Neural progenitor cell (in vitro differentiated cells): ENCODE results near the gene BBS12. TPM values are rescaled to one million over a fixed set of nuclear protein-coding genes. Genes with fewer than 3 reads are reported as not detected.
A peak's percentile ranks its signal among the peaks of the same experiment; 100 is the strongest.

Experiments
- DNase-seq: peaks from one replicate; pipeline ENCODE4 v3.0.0-alpha.2; 2016; ENCODE audit warnings: low spot score
- H2AFZ ChIP-seq: fragments of 200-600 bp; sonication (generic); replicated peaks from 2 replicates; pipeline ENCODE4 v1.6.1; 2016; ENCODE audit warnings: antibody characterized with exemption
- H3F3A ChIP-seq: fragments of 200-600 bp; sonication (generic); 2 replicates; pipeline ENCODE4 v1.6.1; 2016; ENCODE audit warnings: antibody characterized with exemption, low read depth
- H3K27ac ChIP-seq: fragments of 200-600 bp; sonication (generic); 2 replicates; pipeline ENCODE4 v1.5.1; 2016; ENCODE audit warnings: mild to moderate bottlenecking
- H3K27me3 ChIP-seq: fragments of 200-600 bp; sonication (generic); 2 replicates; pipeline ENCODE4 v1.6.1; 2016; ENCODE audit warnings: mild to moderate bottlenecking, moderate library complexity
- H3K36me3 ChIP-seq: fragments of 200-600 bp; sonication (generic); 2 replicates; pipeline ENCODE4 v1.5.1; 2016
- H3K4me1 ChIP-seq: fragments of 200-600 bp; sonication (generic); 2 replicates; pipeline ENCODE4 v1.6.1; 2016; ENCODE audit warnings: mixed run types
- H3K4me2 ChIP-seq: fragments of 200-600 bp; sonication (generic); 2 replicates; pipeline ENCODE4 v1.6.1; 2016
- H3K4me3 ChIP-seq: fragments of 200-600 bp; sonication (generic); 2 replicates; pipeline ENCODE4 v1.5.1; 2016
- H3K79me2 ChIP-seq: fragments of 200-600 bp; sonication (generic); 2 replicates; pipeline ENCODE4 v1.6.1; 2016; ENCODE audit warnings: low read depth
- H3K9ac ChIP-seq: fragments of 200-600 bp; sonication (generic); 2 replicates; pipeline ENCODE4 v1.6.1; 2016
- H3K9me3 ChIP-seq: fragments of 200-600 bp; sonication (generic); 2 replicates; pipeline ENCODE4 v1.5.1; 2016; ENCODE audit warnings: low read depth
- H4K20me1 ChIP-seq: fragments of 200-600 bp; sonication (generic); 2 replicates; pipeline ENCODE4 v1.6.1; 2016; ENCODE audit warnings: low read depth
- H3K27ac Mint-ChIP-seq: 3 replicates; pipeline ENCODE4 v1.8.0; 2021; ENCODE audit warnings: mixed read lengths
- H3K27me3 Mint-ChIP-seq: 2 replicates; pipeline ENCODE4 v1.8.0; 2022; ENCODE audit warnings: low read depth, mild to moderate bottlenecking, inconsistent platforms, moderate library complexity, mixed read lengths; ENCODE audit not compliant: insufficient read depth
- H3K36me3 Mint-ChIP-seq: 3 replicates; pipeline ENCODE4 v1.8.0; 2021; ENCODE audit warnings: mixed read lengths
- H3K4me1 Mint-ChIP-seq: 3 replicates; pipeline ENCODE4 v1.8.0; 2021; ENCODE audit warnings: mixed read lengths
- H3K4me3 Mint-ChIP-seq: 3 replicates; pipeline ENCODE4 v1.8.0; 2021; ENCODE audit warnings: mild to moderate bottlenecking, moderate library complexity, mixed read lengths
- H3K9me3 Mint-ChIP-seq: 3 replicates; pipeline ENCODE4 v1.8.0; 2020; ENCODE audit warnings: mixed read lengths
- EZH2 ChIP-seq: fragments of 200-600 bp; sonication (generic); IDR thresholded peaks from 2 replicates; pipeline ENCODE4 v1.6.1; 2017; ENCODE audit warnings: antibody characterized with exemption, mild to moderate bottlenecking, moderate library complexity
- EZH2phosphoT487 ChIP-seq: fragments of 200-600 bp; sonication (generic); IDR thresholded peaks from 2 replicates; pipeline ENCODE4 v1.6.1; 2017; ENCODE audit warnings: antibody characterized with exemption
- total RNA-seq: library from RNA; depleted of rRNA; stranded (reverse); fragments of >200 nt; gene quantifications from 2 replicates; pipeline ENCODE4 v1.2.3, GENCODE V29; 2015; ENCODE audit warnings: low replicate concordance
- TF ChIP-seq, protein P1 (sequence below): fragments of 200-600 bp; sonication (generic); IDR thresholded peaks from 2 replicates; pipeline ENCODE4 v1.5.1; 2017; ENCODE audit warnings: antibody characterized with exemption, mild to moderate bottlenecking

The BBS12 gene
- total RNA-seq, 1 donor from 2014 or later: 7.7 TPM

DNA sequence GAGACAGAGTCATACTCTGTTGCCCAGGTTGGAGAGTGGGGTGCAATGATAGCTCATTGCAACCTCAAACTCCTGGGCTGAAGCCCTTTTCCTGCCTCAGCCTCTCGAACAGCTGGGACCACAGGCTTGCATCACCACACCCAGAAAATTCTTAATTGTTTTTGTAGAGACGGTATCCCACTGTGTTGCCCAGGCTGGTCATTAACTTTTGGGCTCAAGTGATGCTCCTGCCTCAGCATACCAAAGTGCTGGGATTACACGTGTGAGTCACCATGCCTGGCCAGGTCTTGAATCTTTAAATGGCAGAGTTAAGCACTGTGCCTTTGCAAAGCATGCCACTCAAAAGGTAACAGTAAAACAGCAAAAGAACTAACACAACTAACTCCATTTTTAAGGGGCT, 28.6 kb upstream of the BBS12 start:
- Histone ChIP-seq H3K4me3 (no peak overlapping the region), H3K4me1 (no peaks in the 10 kb centered on the region), H3K9me3 (no peaks in the 10 kb centered on the region), H3K27ac (no peak overlapping the region), H2AFZ (no peak overlapping the region), H3K4me2 (no peak overlapping the region), H4K20me1 (no peaks in the 10 kb centered on the region), H3K79me2 (no peaks in the 10 kb centered on the region), H3K9ac (no peak overlapping the region), H3K36me3 (no peaks in the 10 kb centered on the region), H3F3A (no peaks in the 10 kb centered on the region), H3K27me3 (no peaks in the 10 kb centered on the region)
- no peak overlapping the region for H3K27ac Mint-ChIP-seq
- H3K36me3 Mint-ChIP-seq: no peaks in the 10 kb centered on the region
- no peak overlapping the region for H3K4me3 Mint-ChIP-seq
- H3K4me1 Mint-ChIP-seq: no peaks in the 10 kb centered on the region
- no peaks in the 10 kb centered on the region for H3K27me3 Mint-ChIP-seq
- no peaks in the 10 kb centered on the region for H3K9me3 Mint-ChIP-seq
- TF ChIP-seq EZH2phosphoT487: no peak
- peak; percentile 7 for DNase-seq

DNA sequence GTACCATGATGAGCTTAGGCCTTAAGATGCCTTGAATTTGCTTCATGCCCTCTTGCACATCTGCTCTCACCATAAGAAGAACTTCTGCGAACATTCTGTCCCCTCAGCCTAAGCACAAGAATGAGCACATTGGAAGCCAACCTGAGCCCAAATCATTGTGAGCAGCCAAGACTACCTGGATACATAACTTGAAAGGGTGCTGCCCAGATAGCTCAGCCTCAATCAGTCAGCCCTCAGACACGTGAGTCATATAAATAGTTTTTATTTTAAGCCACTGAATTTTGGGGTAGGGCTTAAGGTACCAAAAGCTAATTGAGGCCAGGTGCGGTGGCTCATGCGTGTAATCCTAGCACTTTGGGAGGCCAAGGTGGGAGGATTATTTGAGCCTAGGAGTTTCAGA, 27.5 kb upstream of the BBS12 start:
- Histone ChIP-seq H3K27me3 (no peaks in the 10 kb centered on the region), H2AFZ (no peak overlapping the region), H3K4me1 (no peaks in the 10 kb centered on the region), H3K36me3 (no peaks in the 10 kb centered on the region), H4K20me1 (no peaks in the 10 kb centered on the region), H3K9me3 (no peaks in the 10 kb centered on the region), H3K4me3 (no peak overlapping the region), H3K4me2 (no peak overlapping the region), H3K79me2 (no peaks in the 10 kb centered on the region), H3K9ac (no peak overlapping the region), H3F3A (no peaks in the 10 kb centered on the region), H3K27ac (no peak overlapping the region)
- no peaks in the 10 kb centered on the region for H3K36me3 Mint-ChIP-seq
- H3K27ac Mint-ChIP-seq: no peak overlapping the region
- TF ChIP-seq EZH2: no peak
- TF ChIP-seq, protein P1, sequence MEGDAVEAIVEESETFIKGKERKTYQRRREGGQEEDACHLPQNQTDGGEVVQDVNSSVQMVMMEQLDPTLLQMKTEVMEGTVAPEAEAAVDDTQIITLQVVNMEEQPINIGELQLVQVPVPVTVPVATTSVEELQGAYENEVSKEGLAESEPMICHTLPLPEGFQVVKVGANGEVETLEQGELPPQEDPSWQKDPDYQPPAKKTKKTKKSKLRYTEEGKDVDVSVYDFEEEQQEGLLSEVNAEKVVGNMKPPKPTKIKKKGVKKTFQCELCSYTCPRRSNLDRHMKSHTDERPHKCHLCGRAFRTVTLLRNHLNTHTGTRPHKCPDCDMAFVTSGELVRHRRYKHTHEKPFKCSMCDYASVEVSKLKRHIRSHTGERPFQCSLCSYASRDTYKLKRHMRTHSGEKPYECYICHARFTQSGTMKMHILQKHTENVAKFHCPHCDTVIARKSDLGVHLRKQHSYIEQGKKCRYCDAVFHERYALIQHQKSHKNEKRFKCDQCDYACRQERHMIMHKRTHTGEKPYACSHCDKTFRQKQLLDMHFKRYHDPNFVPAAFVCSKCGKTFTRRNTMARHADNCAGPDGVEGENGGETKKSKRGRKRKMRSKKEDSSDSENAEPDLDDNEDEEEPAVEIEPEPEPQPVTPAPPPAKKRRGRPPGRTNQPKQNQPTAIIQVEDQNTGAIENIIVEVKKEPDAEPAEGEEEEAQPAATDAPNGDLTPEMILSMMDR: no peak
- no peak for TF ChIP-seq EZH2phosphoT487
- H3K9me3 Mint-ChIP-seq: no peaks in the 10 kb centered on the region
- no peaks in the 10 kb centered on the region for H3K27me3 Mint-ChIP-seq
- DNase-seq: no peak
- H3K4me1 Mint-ChIP-seq: no peaks in the 10 kb centered on the region
- no peak overlapping the region for H3K4me3 Mint-ChIP-seq

DNA sequence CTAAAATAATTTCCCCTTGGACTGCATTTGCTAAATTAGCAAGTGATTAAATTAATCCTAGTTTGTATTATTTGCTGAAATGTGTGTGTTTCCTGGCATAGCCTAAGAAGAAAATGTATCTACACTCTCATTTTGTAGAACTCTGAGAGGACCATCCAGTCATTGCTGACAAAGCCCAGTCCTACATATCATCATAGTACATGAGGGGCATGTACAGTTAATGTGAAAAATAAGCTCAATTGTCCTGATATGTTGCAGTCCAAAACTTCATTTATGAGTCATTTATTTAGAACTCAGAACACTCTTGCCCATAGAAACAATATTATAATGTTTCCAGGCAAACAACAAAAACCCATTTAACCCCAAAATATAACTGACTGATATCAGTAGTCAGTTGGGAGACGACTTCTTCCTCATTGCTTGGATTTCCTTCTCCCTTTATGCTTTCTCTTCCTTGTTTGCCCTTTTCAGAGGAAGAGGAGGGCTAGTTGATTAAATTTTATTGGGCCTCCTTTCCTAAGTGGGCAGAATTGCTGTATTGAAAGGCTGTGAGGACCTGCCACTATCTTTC, 26.9 kb upstream of the BBS12 start:
- no peaks in the 10 kb centered on the region for H3K27me3 Mint-ChIP-seq
- H2AFZ ChIP-seq: no peak overlapping the region
- no peaks in the 10 kb centered on the region for H3K36me3 ChIP-seq
- DNase-seq: no peak
- H3K4me3 ChIP-seq: no peak overlapping the region
- H3F3A ChIP-seq: no peaks in the 10 kb centered on the region
- no peak overlapping the region for H3K4me2 ChIP-seq
- no peak overlapping the region for H3K27ac ChIP-seq
- H3K4me3 Mint-ChIP-seq: no peak overlapping the region
- H3K9me3 Mint-ChIP-seq: no peaks in the 10 kb centered on the region
- no peak for TF ChIP-seq EZH2
- TF ChIP-seq, protein P1: no peak
- H4K20me1 ChIP-seq: no peaks in the 10 kb centered on the region
- no peaks in the 10 kb centered on the region for H3K4me1 ChIP-seq
- peaks cover 3% of the 10 kb centered on the region for H3K4me1 Mint-ChIP-seq
- H3K9ac ChIP-seq: no peak overlapping the region
- no peaks in the 10 kb centered on the region for H3K36me3 Mint-ChIP-seq
- no peaks in the 10 kb centered on the region for H3K79me2 ChIP-seq
- H3K27ac Mint-ChIP-seq: no peak overlapping the region
- no peaks in the 10 kb centered on the region for H3K9me3 ChIP-seq
- no peaks in the 10 kb centered on the region for H3K27me3 ChIP-seq

DNA sequence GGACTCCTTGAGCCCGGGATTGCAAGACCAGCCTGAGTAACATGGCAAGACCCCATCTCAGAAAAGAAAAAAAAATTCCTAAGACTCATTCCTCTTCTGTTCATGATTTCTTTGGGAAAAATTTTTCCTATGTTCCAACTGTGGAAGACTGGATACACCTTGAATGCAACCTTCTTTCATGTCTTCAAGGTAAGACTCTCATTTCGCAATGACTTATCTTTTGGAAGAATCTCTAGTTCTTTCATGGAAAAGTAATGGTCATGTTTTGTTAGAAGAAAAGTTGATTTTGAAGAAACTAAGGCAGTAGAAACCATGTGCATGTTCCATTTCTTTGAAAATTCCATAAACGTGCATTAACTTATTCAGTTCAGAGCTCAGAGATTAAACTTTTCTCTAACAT, 26.0 kb upstream of the BBS12 start:
- TF ChIP-seq EZH2 (no peak), EZH2phosphoT487 (no peak)
- TF ChIP-seq, protein P1: no peak
- Histone ChIP-seq H3K4me1 (no peaks in the 10 kb centered on the region), H3F3A (no peaks in the 10 kb centered on the region), H3K4me2 (no peak overlapping the region), H3K9me3 (no peaks in the 10 kb centered on the region), H3K27ac (no peak overlapping the region), H3K36me3 (no peaks in the 10 kb centered on the region), H3K4me3 (no peak overlapping the region), H3K79me2 (no peaks in the 10 kb centered on the region), H3K27me3 (no peaks in the 10 kb centered on the region), H3K9ac (no peak overlapping the region), H2AFZ (no peak overlapping the region), H4K20me1 (no peaks in the 10 kb centered on the region)
- no peak overlapping the region for H3K4me3 Mint-ChIP-seq
- H3K36me3 Mint-ChIP-seq: no peaks in the 10 kb centered on the region
- H3K4me1 Mint-ChIP-seq: peaks cover 7% of the 10 kb centered on the region
- no peak for DNase-seq
- no peaks in the 10 kb centered on the region for H3K9me3 Mint-ChIP-seq
- no peak overlapping the region for H3K27ac Mint-ChIP-seq
- H3K27me3 Mint-ChIP-seq: no peaks in the 10 kb centered on the region
